IMR-90 (cell line): ENCODE data around the gene GAMT. TPM values are rescaled to one million over a fixed set of nuclear protein-coding genes. Genes with fewer than 3 reads are reported as not detected.

Source experiments
- ATAC-seq: fragments of 200-7000 bp; cut with Tn5 transposase; 2 replicates; pipeline ENCODE4 v1.9.1; 2020; ENCODE audit warnings: low read depth, mild to moderate bottlenecking, moderate library complexity
- BruUV-seq: library from RNA; stranded (reverse); fragments of 400-500 nt; replicated peaks from 2 replicates; lab custom pipeline; 2021; lab: Mats Ljungman, UMichigan
- CTCF ChIA-PET: fragments of 300-600 bp; formaldehyde crosslinking; extraction: SDS; loops from one replicate; lab custom pipeline; 2021; ENCODE audit warnings: antibody characterized with exemption; lab: Yijun Ruan, JAX
- POLR2A ChIA-PET: fragments of 300-600 bp; sonication (Branson Sonifier 250); formaldehyde crosslinking; loops from one replicate; lab custom pipeline; 2022; ENCODE audit warnings: antibody characterized with exemption; ENCODE audit not compliant: unreplicated experiment; lab: Charles Lee
- DNase-seq: peaks from one replicate; pipeline ENCODE4 v3.0.0; 2013
- H2AFZ ChIP-seq: replicated peaks from 2 replicates; pipeline ENCODE3; 2013; ENCODE audit warnings: low read length, mild to moderate bottlenecking; ENCODE audit not compliant: poor library complexity
- H2AK5ac ChIP-seq: 2 replicates; pipeline ENCODE4 v1.6.1; 2013; ENCODE audit warnings: low read depth, low read length, inconsistent platforms
- H2AK9ac ChIP-seq: replicated peaks from 2 replicates; pipeline ENCODE3; 2013; ENCODE audit warnings: mild to moderate bottlenecking, low read depth, low read length, moderate library complexity; ENCODE audit not compliant: poor library complexity
- H2BK120ac ChIP-seq: 2 replicates; pipeline ENCODE4 v1.6.1; 2013; ENCODE audit warnings: low read depth, low read length, inconsistent platforms
- H2BK15ac ChIP-seq: 3 replicates; pipeline ENCODE4 v1.6.1; 2013; ENCODE audit warnings: low read depth, low read length, inconsistent platforms
- H2BK20ac ChIP-seq: 2 replicates; pipeline ENCODE4 v1.6.1; 2013; ENCODE audit warnings: low read depth, mild to moderate bottlenecking, inconsistent platforms, low read length, moderate library complexity
- H2BK5ac ChIP-seq: 2 replicates; pipeline ENCODE4 v1.6.1; 2013; ENCODE audit warnings: mild to moderate bottlenecking, low read depth, low read length, inconsistent platforms; ENCODE audit not compliant: poor library complexity, severe bottlenecking
- H3K14ac ChIP-seq: replicated peaks from 2 replicates; pipeline ENCODE4 v1.6.1; 2013; ENCODE audit warnings: low read depth, low read length, inconsistent platforms
- H3K18ac ChIP-seq: 2 replicates; pipeline ENCODE4 v1.6.1; 2013; ENCODE audit warnings: low read depth, low read length, control low read depth
- H3K23ac ChIP-seq: 2 replicates; pipeline ENCODE4 v1.6.1; 2013; ENCODE audit warnings: low read depth, low read length, inconsistent platforms
- H3K27ac ChIP-seq: 2 replicates; pipeline ENCODE4 v1.5.1; 2013; ENCODE audit warnings: mild to moderate bottlenecking, control low read depth, low read length; ENCODE audit not compliant: insufficient read depth
- H3K27me3 ChIP-seq: 2 replicates; pipeline ENCODE4 v1.6.1; 2013; ENCODE audit warnings: low read length; ENCODE audit not compliant: control insufficient read depth, insufficient read depth
- H3K36me3 ChIP-seq: 2 replicates; pipeline ENCODE4 v1.6.1; 2013; ENCODE audit warnings: low read length, mixed read lengths; ENCODE audit not compliant: control insufficient read depth, insufficient read depth
- H3K4ac ChIP-seq: 2 replicates; pipeline ENCODE4 v1.6.1; 2013; ENCODE audit warnings: low read depth, low read length, inconsistent platforms
- H3K4me1 ChIP-seq: 2 replicates; pipeline ENCODE4 v1.6.1; 2013; ENCODE audit warnings: low read length, mixed read lengths; ENCODE audit not compliant: control insufficient read depth, insufficient read depth
- H3K4me2 ChIP-seq: 2 replicates; pipeline ENCODE4 v1.6.1; 2013; ENCODE audit warnings: low read depth, mild to moderate bottlenecking, control low read depth, low read length, moderate library complexity
- H3K4me3 ChIP-seq: 2 replicates; pipeline ENCODE4 v1.5.1; 2013; ENCODE audit warnings: low read depth, mild to moderate bottlenecking, control low read depth, low read length, moderate library complexity; ENCODE audit not compliant: insufficient read depth
- H3K56ac ChIP-seq: 2 replicates; pipeline ENCODE4 v1.6.1; 2013; ENCODE audit warnings: low read length, inconsistent platforms; ENCODE audit not compliant: insufficient read depth; ENCODE audit errors: extremely low read depth
- H3K79me1 ChIP-seq, 2 experiments: 2 replicates each; pipeline ENCODE4 v1.6.1; 2013; ENCODE audit warnings: low read length in 2 of 2, inconsistent platforms in 1 of 2, low read depth in 1 of 2
- H3K9ac ChIP-seq: 2 replicates; pipeline ENCODE4 v1.6.1; 2013; ENCODE audit warnings: low read depth, low read length, control low read depth
- H3K9me1 ChIP-seq: 2 replicates; pipeline ENCODE4 v1.6.1; 2013; ENCODE audit warnings: low read length, inconsistent platforms; ENCODE audit not compliant: insufficient read depth
- H3K9me3 ChIP-seq: 2 replicates; pipeline ENCODE4 v1.6.1; 2013; ENCODE audit warnings: low read length; ENCODE audit not compliant: control insufficient read depth, insufficient read depth
- H4K20me1 ChIP-seq: 2 replicates; pipeline ENCODE4 v1.6.1; 2013; ENCODE audit warnings: low read length, inconsistent platforms; ENCODE audit not compliant: insufficient read depth
- H4K5ac ChIP-seq: 2 replicates; pipeline ENCODE4 v1.6.1; 2013; ENCODE audit warnings: mild to moderate bottlenecking, low read depth, low read length, control low read depth
- H4K8ac ChIP-seq, 2 experiments: 2 replicates each; pipeline ENCODE4 v1.6.1; 2013; ENCODE audit warnings: low read depth in 2 of 2, low read length in 2 of 2, control low read depth in 1 of 2, inconsistent platforms in 1 of 2
- H4K91ac ChIP-seq: 2 replicates; pipeline ENCODE4 v1.6.1; 2013; ENCODE audit warnings: low read depth, low read length, inconsistent platforms; ENCODE audit not compliant: insufficient read depth
- CEBPB ChIP-seq: IDR thresholded peaks from 2 replicates; pipeline ENCODE4 v1.6.1; 2012; ENCODE audit warnings: low read depth, low read length, improper control_type of control experiment
- RAD21 ChIP-seq: IDR thresholded peaks from 2 replicates; pipeline ENCODE4 v1.6.1; 2012; ENCODE audit warnings: low read length, improper control_type of control experiment
- WGBS, 2 experiments: methylation state at CpG; one replicate each; pipeline versions ENCODE4 v1.1.5 to v1.1.7; 2013; ENCODE audit warnings: missing lambda C conversion rate in 2 of 2; ENCODE audit not compliant: insufficient read length in 1 of 2; ENCODE audit errors: extremely low coverage in 2 of 2; 5-methylcytosine and 5-hydroxymethylcytosine counted together
- dilution Hi-C: fragments of 300-500 bp; cut with HindIII; formaldehyde crosslinking; loops from one replicate; pipeline ENCODE4 v1.14.3; 2018; ENCODE audit warnings: low sequenced_read_pairs; ENCODE audit not compliant: unreplicated experiment
- in situ Hi-C: fragments of 300-500 bp; cut with MboI; formaldehyde crosslinking; loops from 3 replicates; pipeline ENCODE4 v1.14.3; 2019; ENCODE audit warnings: low sequenced_read_pairs, inconsistent platforms, mixed read lengths
- intact Hi-C: fragments of 100-400 bp; cut with micrococcal nuclease; formaldehyde crosslinking; loops from 2 replicates; pipeline ENCODE4 v1.10.0; 2022
- polyA plus RNA-seq, 3 experiments: library from polyadenylated mRNA; depleted of rRNA; stranded (reverse); fragments of >200 nt; gene quantifications; 2 replicates each; pipeline ENCODE4 v1.2.3, GENCODE V29; 2012; ENCODE audit warnings: low replicate concordance in 1 of 3
- total RNA-seq: library from RNA; depleted of rRNA; stranded (reverse); fragments of >200 nt; gene quantifications from 2 replicates; pipeline ENCODE4 v1.2.3, GENCODE V29; 2012

Gene GAMT
- total and polyA plus RNA-seq, 2 of the 4 experiments (the other 2 are of a cell fraction): 22.8 to 51.8 TPM

DNA sequence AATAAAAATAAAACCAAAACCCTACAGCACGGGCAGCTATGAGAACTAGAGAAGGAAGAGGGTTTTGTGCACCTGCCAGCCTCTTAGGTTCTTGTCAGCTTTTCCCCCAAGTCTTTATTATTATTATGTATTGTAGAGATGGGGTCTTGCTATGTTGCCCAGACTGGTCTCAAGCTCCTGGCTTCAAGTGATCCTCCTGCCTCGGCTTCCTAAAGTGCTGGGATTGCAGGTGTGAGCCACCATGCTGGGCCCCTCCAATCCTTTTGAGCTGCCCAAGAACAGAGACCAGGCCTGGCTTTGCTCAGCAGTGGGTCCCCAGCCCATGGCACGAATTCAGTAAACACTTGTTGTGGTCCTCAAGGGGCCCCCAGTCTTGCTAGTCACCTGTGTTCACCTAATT, 19.1 kb downstream of the GAMT start:
- no peak overlapping the region for H2BK120ac ChIP-seq
- no peak overlapping the region for H2BK20ac ChIP-seq
- H3K4me3 ChIP-seq: no peak overlapping the region
- H3K18ac ChIP-seq: no peak overlapping the region
- DNase-seq (no peak), ATAC-seq (no peak)
- no peaks in the 10 kb centered on the region for H3K9me1 ChIP-seq
- WGBS, 2 experiments: 90% methylated on average over 2 of the region's 3 CpGs; no CpG with 5 or more reads in 1 of the 2 experiments
- no peak overlapping the region for H2BK15ac ChIP-seq
- no peak overlapping the region for H4K5ac ChIP-seq
- in situ Hi-C loops (no loop called here), dilution Hi-C loops (no loop called here), intact Hi-C loops (no loop called here)
- no peak overlapping the region for H3K4ac ChIP-seq
- no peak overlapping the region for H3K23ac ChIP-seq
- BruUV-seq: no TSS peak
- H3K56ac ChIP-seq: no peak overlapping the region
- no peak overlapping the region for H4K91ac ChIP-seq
- H3K27me3 ChIP-seq: no peaks in the 10 kb centered on the region
- peaks cover 9% of the 10 kb centered on the region for H4K20me1 ChIP-seq
- CTCF ChIA-PET: no interaction called here
- no peak overlapping the region for H3K9ac ChIP-seq
- H3K4me2 ChIP-seq: no peak overlapping the region
- H2AFZ ChIP-seq: no peak overlapping the region
- no peak overlapping the region for H2AK5ac ChIP-seq
- H3K4me1 ChIP-seq: no peaks in the 10 kb centered on the region
- POLR2A ChIA-PET: no interaction called here
- H3K79me1 ChIP-seq: peaks cover 9 to 33% of the 10 kb centered on the region in 2 experiments; a peak in 3 of 4 replicates
- no peak overlapping the region for H3K14ac ChIP-seq
- H4K8ac ChIP-seq: no peak overlapping the region
- no peaks in the 10 kb centered on the region for H3K9me3 ChIP-seq
- no peak overlapping the region for H3K27ac ChIP-seq
- no peak for TF ChIP-seq CEBPB
- TF ChIP-seq RAD21: no peak
- H2BK5ac ChIP-seq: no peak overlapping the region
- peaks cover 8% of the 10 kb centered on the region; the same call in 1 of the 2 replicates for H3K36me3 ChIP-seq
- H2AK9ac ChIP-seq: no peak overlapping the region
